ENCODE data around the gene ABHD8.

The ABHD8 gene

DNA sequence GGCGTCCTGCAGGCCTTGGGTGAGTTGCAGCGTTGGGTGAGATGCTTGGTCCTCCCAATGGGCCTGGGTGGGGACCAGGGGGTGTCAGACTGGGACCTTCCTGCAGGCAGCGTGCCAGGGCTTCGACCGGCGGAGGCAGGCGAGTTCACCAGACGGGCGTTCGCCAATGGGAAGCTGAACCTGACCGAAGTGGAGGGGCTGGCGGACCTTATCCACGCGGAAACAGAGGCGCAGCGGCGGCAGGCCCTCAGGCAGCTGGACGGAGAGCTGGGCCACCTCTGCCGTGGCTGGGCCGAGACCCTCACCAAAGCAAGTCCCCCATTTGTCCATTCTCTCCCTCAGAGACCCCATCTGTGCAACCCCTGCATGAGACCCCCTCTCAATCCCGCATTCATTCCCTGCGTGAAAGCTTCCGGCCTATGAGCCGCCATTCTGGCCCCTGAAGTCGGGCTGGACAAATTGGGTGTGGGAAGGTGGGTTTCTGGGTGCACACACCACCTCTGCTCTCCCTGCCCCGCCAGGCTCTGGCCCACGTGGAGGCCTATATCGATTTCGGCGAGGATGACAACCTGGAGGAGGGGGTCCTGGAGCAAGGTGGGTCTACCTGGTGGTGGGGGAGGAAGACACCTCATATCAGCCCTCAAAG lies 35.3 kb upstream of the ABHD8 start:
- H3K9ac ChIP-seq (ENCODE audit: low read length), result peak overlapping the region; percentile 84
- no peaks in the 10 kb centered on the region for H3K9me3 ChIP-seq (replicated peaks; ENCODE audit: insufficient read depth, low read length)
- TF ChIP-seq EZH2 (optimal IDR thresholded peaks at IDR 0.05; ENCODE audit: low read depth, low read length) (no peak), EZH2phosphoT487 (IDR thresholded peaks at IDR 0.05; ENCODE audit: low read length) (no peak)
- TF ChIP-seq, protein P1, sequence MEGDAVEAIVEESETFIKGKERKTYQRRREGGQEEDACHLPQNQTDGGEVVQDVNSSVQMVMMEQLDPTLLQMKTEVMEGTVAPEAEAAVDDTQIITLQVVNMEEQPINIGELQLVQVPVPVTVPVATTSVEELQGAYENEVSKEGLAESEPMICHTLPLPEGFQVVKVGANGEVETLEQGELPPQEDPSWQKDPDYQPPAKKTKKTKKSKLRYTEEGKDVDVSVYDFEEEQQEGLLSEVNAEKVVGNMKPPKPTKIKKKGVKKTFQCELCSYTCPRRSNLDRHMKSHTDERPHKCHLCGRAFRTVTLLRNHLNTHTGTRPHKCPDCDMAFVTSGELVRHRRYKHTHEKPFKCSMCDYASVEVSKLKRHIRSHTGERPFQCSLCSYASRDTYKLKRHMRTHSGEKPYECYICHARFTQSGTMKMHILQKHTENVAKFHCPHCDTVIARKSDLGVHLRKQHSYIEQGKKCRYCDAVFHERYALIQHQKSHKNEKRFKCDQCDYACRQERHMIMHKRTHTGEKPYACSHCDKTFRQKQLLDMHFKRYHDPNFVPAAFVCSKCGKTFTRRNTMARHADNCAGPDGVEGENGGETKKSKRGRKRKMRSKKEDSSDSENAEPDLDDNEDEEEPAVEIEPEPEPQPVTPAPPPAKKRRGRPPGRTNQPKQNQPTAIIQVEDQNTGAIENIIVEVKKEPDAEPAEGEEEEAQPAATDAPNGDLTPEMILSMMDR (IDR thresholded peaks at IDR 0.05; ENCODE audit: low read length), result no peak
- peaks cover 10% of the 10 kb centered on the region for H3K4me1 ChIP-seq (ENCODE audit: low read length)
- H3K4me2 ChIP-seq (ENCODE audit: low read depth, low read length), result peak overlapping the region; percentile 97
- H3K9me2 ChIP-seq (replicated peaks; ENCODE audit: insufficient read depth, low read length), result no peaks in the 10 kb centered on the region
- DNase-seq, result no peak
- peaks cover 18% of the 10 kb centered on the region for H3F3A ChIP-seq (ENCODE audit: insufficient read depth, low read length)
- no peaks in the 10 kb centered on the region for H3K27me3 ChIP-seq (replicated peaks; ENCODE audit: insufficient read depth, low read length)
- peak overlapping the region; percentile 83 for H3K4me3 ChIP-seq (ENCODE audit: low read length)
- H4K20me1 ChIP-seq (ENCODE audit: insufficient read depth, low read length), result no peaks in the 10 kb centered on the region
- no peak overlapping the region for H3K27ac ChIP-seq (ENCODE audit: low read length)
- peaks cover 12% of the 10 kb centered on the region for H3K79me2 ChIP-seq (ENCODE audit: low read length)
- no peaks in the 10 kb centered on the region for H3K36me3 ChIP-seq (replicated peaks; ENCODE audit: insufficient read depth, low read length)
- no peak overlapping the region; the same call in 1 of the 2 replicates for H2AFZ ChIP-seq (ENCODE audit: low read length)

DNA sequence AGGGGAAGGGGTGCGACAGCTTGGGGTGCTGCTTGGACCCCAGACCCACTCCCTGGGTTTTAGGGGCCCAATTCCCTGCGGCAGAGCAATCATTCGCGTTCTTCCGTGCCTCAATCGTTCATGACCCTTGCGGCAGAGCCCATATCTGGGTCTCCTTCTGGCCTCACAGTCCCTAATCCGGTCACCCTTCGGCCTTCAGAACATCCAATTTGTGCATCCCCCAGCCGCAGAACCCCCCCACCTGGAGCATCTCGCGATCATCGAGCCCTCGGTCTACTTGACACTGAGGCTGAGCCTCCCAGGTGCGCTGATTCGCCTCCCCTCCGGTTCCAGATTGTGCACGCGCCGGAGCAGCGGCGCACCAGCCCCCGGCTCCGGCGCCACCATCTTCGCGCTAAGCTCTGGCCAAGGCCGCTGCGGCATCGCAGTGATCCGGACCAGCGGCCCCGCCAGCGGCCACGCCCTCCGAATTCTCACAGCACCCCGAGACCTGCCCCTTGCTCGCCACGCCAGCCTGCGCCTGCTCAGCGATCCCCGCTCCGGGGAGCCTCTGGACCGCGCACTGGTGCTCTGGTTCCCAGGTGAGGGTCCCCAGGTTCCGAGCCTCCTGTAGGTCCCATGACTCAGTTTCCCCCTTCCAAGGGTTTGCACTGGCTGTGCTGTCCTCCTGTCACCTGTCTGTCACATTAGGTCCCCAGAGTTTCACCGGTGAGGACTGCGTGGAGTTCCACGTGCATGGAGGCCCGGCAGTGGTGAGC lies 34.6 kb upstream of the ABHD8 start:
- peaks cover 10% of the 10 kb centered on the region for H3K4me1 ChIP-seq (ENCODE audit: low read length)

DNA sequence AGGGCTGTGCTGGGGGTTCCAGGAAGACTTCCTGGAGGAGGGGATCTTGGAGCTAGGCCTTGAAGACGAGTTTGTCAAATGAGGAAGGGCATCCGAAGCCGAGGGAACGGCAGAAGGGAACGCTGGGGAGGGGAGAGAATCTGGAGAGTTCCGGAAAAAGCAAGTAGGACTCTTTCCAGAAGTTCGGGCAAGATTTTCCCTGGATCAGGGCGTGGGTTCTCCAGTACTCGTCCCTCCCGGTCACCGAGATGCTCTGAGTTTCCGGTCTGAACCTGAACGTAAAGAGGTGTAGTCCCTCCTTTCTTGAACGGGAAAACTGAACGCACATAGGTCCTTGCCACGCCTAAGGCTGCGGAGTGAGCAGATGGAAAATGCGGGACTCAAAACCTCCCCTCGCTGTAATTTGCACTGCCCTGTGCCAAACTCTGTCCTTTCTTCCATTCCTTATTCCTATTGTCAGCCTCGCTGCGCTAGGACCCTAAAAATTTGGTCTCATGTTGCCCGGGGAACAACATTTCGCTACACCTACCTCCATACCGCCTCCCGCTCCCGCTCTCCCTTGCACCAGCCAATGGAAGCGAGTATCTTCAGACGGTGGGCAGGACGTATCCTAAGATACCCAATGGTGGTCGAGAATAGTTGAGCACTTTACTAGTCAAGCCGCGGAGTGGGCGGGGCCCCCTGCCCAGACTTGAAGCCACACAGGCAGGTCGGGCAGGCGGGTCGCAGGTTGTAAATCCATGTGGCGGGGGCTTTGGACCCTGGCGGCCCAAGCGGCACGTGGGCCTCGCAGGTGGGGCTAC lies 33.8 kb upstream of the ABHD8 start, which contains the start of gene GTPBP3:
Gene GTPBP3, plus strand, starts transcription at position 682 of the 803 bp plus-strand sequence. Its CDS starts 59 bp downstream, at position 741.
- TF ChIP-seq EZH2 (optimal IDR thresholded peaks at IDR 0.05; ENCODE audit: low read depth, low read length) (no peak), EZH2phosphoT487 (IDR thresholded peaks at IDR 0.05; ENCODE audit: low read length) (no peak)
- TF ChIP-seq, protein P1 (IDR thresholded peaks at IDR 0.05; ENCODE audit: low read length), result no peak
- H3K27me3 ChIP-seq (replicated peaks; ENCODE audit: insufficient read depth, low read length), result no peaks in the 10 kb centered on the region
- peak within 1 kb of the TSS; percentile 97 for H3K4me2 ChIP-seq (ENCODE audit: low read depth, low read length)
- H3F3A ChIP-seq (ENCODE audit: insufficient read depth, low read length), result peaks cover 18% of the 10 kb centered on the region
- peak within 1 kb of the TSS; percentile 91 for H2AFZ ChIP-seq (ENCODE audit: low read length)
- no peaks in the 10 kb centered on the region for H4K20me1 ChIP-seq (ENCODE audit: insufficient read depth, low read length)
- H3K36me3 ChIP-seq (replicated peaks; ENCODE audit: insufficient read depth, low read length), result no peaks in the 10 kb centered on the region
- H3K4me1 ChIP-seq (ENCODE audit: low read length), result peaks cover 10% of the 10 kb centered on the region
- H3K9me2 ChIP-seq (replicated peaks; ENCODE audit: insufficient read depth, low read length), result no peaks in the 10 kb centered on the region
- no peaks in the 10 kb centered on the region for H3K9me3 ChIP-seq (replicated peaks; ENCODE audit: insufficient read depth, low read length)
- DNase-seq, result peak; percentile 99
- peak within 1 kb of the TSS; percentile 81 for H3K27ac ChIP-seq (ENCODE audit: low read length)
- peak within 1 kb of the TSS; percentile 84 for H3K4me3 ChIP-seq (ENCODE audit: low read length)
- peak within 1 kb of the TSS; percentile 84 for H3K9ac ChIP-seq (ENCODE audit: low read length)
- peaks cover 12% of the 10 kb centered on the region for H3K79me2 ChIP-seq (ENCODE audit: low read length)

More for the DNA sequence above, 34.6 kb upstream of the ABHD8 start:
- Histone ChIP-seq H3K27ac (ENCODE audit: low read length) (peak overlapping the region; percentile 39; the same call in 1 of the 2 replicates), H2AFZ (ENCODE audit: low read length) (peak overlapping the region; percentile 77), H3K4me3 (ENCODE audit: low read length) (peak overlapping the region; percentile 83), H3K9ac (ENCODE audit: low read length) (peak overlapping the region; percentile 84), H3K27me3 (replicated peaks; ENCODE audit: insufficient read depth, low read length) (no peaks in the 10 kb centered on the region), H3K36me3 (replicated peaks; ENCODE audit: insufficient read depth, low read length) (no peaks in the 10 kb centered on the region), H3K79me2 (ENCODE audit: low read length) (peaks cover 12% of the 10 kb centered on the region), H3K9me3 (replicated peaks; ENCODE audit: insufficient read depth, low read length) (no peaks in the 10 kb centered on the region), H3K9me2 (replicated peaks; ENCODE audit: insufficient read depth, low read length) (no peaks in the 10 kb centered on the region), H3F3A (ENCODE audit: insufficient read depth, low read length) (peaks cover 18% of the 10 kb centered on the region), H3K4me2 (ENCODE audit: low read depth, low read length) (peak overlapping the region; percentile 97), H4K20me1 (ENCODE audit: insufficient read depth, low read length) (no peaks in the 10 kb centered on the region)
- TF ChIP-seq EZH2phosphoT487 (IDR thresholded peaks at IDR 0.05; ENCODE audit: low read length) (no peak), EZH2 (optimal IDR thresholded peaks at IDR 0.05; ENCODE audit: low read depth, low read length) (no peak)
- TF ChIP-seq, protein P1 (IDR thresholded peaks at IDR 0.05; ENCODE audit: low read length), result no peak
- DNase-seq, result peak; percentile 69
